ENCODE measurements around the gene CD164.
"Not testable (repeated sequence)": the region's sequence is repeated elsewhere in the genome, so short reads cannot be mapped to it uniquely, and the experiment has no call there.

Gene CD164

DNA sequence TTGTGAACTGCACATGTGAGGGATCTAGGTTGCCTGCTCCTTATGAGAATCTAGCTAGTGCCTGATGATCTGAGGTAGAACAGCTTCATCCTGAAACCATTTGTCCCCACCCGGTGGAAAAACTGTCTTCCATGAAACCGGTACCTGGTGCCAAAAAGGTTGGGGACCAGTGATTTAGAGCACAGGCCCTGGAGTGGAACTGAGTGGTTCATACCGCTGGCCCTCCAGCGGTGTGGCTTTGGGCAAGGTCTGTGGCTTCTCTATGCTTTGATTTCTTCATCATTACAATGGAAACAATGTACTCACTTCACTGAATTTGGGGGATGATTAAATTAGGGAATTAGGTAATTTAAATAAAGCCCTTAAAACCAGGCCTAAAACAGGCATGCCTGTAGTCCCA is 36.3 kb downstream of the CD164 start:
- H3K27me3 Mint-ChIP-seq: no peaks in the 10 kb centered on the region
- no peaks in the 10 kb centered on the region for H3K36me3 Mint-ChIP-seq (ENCODE audit: insufficient read depth)
- H3K4me1 Mint-ChIP-seq (ENCODE audit: low read depth in 2 of 2): no peaks in the 10 kb centered on the region
- DNase-seq (no peak), ATAC-seq (replicated peaks) (no peak)
- H3K27ac Mint-ChIP-seq: no peak overlapping the region
- no peaks in the 10 kb centered on the region for H3K9me3 Mint-ChIP-seq
- H3K4me3 Mint-ChIP-seq: no peak overlapping the region

DNA sequence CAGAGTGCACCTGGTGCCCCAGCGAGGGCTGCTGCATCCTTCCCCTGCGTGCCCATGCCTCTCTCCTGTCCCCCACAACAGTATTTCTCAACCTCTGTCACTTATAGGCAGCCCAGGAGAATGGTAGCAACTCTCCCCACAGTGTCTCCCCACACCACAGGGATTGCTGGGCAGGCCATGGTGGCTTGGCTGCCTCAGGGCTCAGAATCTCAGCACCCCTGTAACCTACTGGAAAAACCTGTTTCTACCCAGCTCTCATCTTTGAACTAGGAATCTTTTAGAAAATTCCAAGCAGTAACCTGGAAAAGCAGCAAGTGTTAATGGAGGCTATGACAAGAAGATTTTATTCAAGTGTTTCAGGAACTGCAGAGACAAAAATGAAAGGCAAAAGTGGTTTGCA is 38.0 kb downstream of the CD164 start:
- ATAC-seq (replicated peaks) (no peak), DNase-seq (no peak)
- H3K4me3 Mint-ChIP-seq: no peak overlapping the region
- no peaks in the 10 kb centered on the region for H3K36me3 Mint-ChIP-seq (ENCODE audit: insufficient read depth)
- no peaks in the 10 kb centered on the region for H3K27me3 Mint-ChIP-seq
- H3K9me3 Mint-ChIP-seq: no peaks in the 10 kb centered on the region
- H3K4me1 Mint-ChIP-seq (ENCODE audit: low read depth in 2 of 2): peaks cover 0 to 7% of the 10 kb centered on the region in 2 donors
- no peak overlapping the region for H3K27ac Mint-ChIP-seq

DNA sequence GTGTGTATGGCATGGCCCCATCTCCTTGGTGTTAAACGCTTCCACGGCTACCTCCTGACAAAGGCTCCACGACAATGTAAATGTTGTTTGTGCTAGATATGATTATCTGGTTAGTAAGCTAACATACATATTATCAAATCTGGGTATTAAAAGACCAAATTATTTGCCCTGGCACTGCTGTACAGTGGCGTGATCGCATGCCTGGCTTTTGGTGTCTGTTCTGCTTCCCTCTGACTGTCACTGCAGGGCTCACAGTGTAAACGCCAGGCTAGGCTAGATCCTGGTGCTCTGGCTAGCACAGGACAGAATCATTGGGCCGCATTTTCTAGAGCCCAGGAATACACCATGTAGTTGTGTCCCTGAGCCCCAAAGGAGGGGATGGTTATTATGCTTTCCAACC is 38.7 kb downstream of the CD164 start:
- DNase-seq (no peak), ATAC-seq (replicated peaks) (no peak)
- H3K4me1 Mint-ChIP-seq (ENCODE audit: low read depth in 2 of 2): peaks cover 0 to 7% of the 10 kb centered on the region in 2 donors
- no peaks in the 10 kb centered on the region for H3K9me3 Mint-ChIP-seq
- H3K4me3 Mint-ChIP-seq: no peak overlapping the region
- H3K27me3 Mint-ChIP-seq: no peaks in the 10 kb centered on the region
- H3K27ac Mint-ChIP-seq: no peak overlapping the region
- H3K36me3 Mint-ChIP-seq (ENCODE audit: insufficient read depth): no peaks in the 10 kb centered on the region

DNA sequence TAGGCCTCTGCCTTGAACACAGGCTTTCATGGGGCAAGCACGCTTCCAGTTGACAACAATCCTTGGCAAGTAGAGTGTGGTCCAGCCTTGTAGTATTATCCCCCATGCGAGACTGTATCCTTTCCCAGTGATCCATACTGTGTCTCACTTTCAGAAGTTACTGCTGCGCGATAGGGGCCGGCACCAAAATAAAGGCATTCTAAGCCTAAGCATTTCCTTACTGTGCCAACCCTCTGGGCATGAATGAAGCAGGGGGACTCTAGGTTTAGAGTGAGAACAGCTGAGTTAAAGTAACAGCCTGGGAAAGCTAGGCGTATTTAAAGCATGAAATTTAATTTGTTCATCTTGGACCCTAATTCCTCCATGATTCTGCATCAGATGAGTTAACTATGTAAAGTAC is 39.4 kb downstream of the CD164 start:
- Mint-ChIP-seq H3K9me3 (no peaks in the 10 kb centered on the region), H3K27ac (no peak overlapping the region), H3K36me3 (ENCODE audit: insufficient read depth) (no peaks in the 10 kb centered on the region), H3K4me1 (ENCODE audit: low read depth in 2 of 2) (peaks cover 0 to 7% of the 10 kb centered on the region in 2 donors), H3K4me3 (no peak overlapping the region), H3K27me3 (no peaks in the 10 kb centered on the region)
- no peak for DNase-seq
- no peak for ATAC-seq (replicated peaks)

DNA sequence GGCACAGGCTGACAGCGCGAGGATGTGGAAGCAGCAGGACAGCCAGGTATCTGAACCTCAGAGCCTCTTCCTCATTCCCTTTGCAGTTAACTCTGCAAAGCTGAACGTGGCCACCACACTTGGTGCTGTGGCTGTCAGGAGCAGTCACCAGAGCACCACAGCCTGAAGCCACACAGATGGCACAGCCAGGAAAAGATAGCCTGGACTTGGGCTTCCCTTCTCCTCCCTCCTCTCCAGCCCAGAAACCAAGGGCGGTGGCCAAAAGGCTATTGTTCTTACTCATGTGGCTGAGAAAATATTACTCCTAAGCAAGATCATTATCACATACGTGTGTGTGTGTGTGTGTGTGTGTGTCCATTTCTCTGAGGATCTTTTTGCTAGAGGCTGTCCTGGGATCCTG is 39.8 kb downstream of the CD164 start:
- no peak for ATAC-seq (replicated peaks)
- Mint-ChIP-seq H3K27ac (no peak overlapping the region), H3K27me3 (no peaks in the 10 kb centered on the region), H3K9me3 (no peaks in the 10 kb centered on the region), H3K36me3 (ENCODE audit: insufficient read depth) (no peaks in the 10 kb centered on the region), H3K4me3 (no peak overlapping the region), H3K4me1 (ENCODE audit: low read depth in 2 of 2) (peaks cover 0 to 7% of the 10 kb centered on the region in 2 donors)
- DNase-seq: no peak

- ATAC-seq (replicated peaks) (no peak), DNase-seq (no peak)
- Mint-ChIP-seq H3K4me1 (ENCODE audit: low read depth in 2 of 2) (peaks cover 0 to 7% of the 10 kb centered on the region in 2 donors), H3K9me3 (no peaks in the 10 kb centered on the region), H3K4me3 (no peak overlapping the region), H3K27me3 (no peaks in the 10 kb centered on the region), H3K27ac (no peak overlapping the region), H3K36me3 (ENCODE audit: insufficient read depth) (no peaks in the 10 kb centered on the region)
These were observed 41.5 kb downstream of the CD164 start for GRCh38 chr6:109340811-109341210.

DNA sequence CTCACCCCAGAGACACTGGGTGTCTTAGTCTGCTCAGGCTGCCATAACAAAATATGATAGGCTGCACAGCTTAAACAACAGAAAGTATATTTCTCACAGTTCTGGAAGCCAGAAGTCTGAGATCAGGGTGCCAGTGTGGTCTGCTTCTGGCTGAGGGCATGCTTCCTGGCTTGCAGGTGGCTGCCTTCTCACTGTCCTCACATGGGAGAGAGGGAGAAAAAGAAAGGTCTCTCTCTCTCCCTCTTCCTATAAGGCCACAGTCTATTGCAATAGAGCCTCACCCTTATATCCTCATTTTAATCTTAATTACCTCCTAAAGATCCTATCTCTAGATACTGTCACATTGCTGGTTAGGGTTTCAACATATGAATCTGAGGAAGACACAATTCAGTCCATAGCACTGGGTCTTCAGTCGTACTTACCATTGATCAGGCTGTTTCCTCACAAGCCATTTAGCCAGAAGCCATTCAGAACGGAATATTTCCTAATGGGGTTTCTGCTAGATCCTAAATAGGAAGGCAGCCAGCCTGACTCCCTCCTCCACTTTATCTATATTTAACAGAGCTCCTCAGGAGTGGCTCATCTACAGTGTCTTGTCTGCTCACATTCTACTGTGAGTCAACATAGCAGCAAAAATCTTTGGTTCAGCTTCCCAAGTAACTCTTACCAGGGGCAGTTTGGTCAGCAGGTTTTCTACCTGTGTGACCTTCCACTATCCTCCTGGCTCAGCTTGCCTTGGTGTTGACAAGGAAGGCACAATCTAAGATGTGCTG is 42.2 kb downstream of the CD164 start:
- peaks cover 0 to 7% of the 10 kb centered on the region in 2 donors for H3K4me1 Mint-ChIP-seq (ENCODE audit: low read depth in 2 of 2)
- H3K4me3 Mint-ChIP-seq: no peak overlapping the region
- H3K36me3 Mint-ChIP-seq (ENCODE audit: insufficient read depth): no peaks in the 10 kb centered on the region
- H3K27me3 Mint-ChIP-seq: no peaks in the 10 kb centered on the region
- H3K27ac Mint-ChIP-seq: no peak overlapping the region
- ATAC-seq (replicated peaks): no peak
- DNase-seq: no peak
- H3K9me3 Mint-ChIP-seq: no peaks in the 10 kb centered on the region

GRCh38 chr6:109336221-109336961 is 45.9 kb downstream of the CD164 start:
- H3K36me3 Mint-ChIP-seq (ENCODE audit: insufficient read depth): no peaks in the 10 kb centered on the region
- no peak for DNase-seq
- ATAC-seq (replicated peaks): no peak
- H3K4me1 Mint-ChIP-seq (ENCODE audit: low read depth in 2 of 2): peaks cover 3 to 7% of the 10 kb centered on the region in 2 donors
- H3K27ac Mint-ChIP-seq: no peak overlapping the region
- no peaks in the 10 kb centered on the region for H3K9me3 Mint-ChIP-seq
- no peaks in the 10 kb centered on the region for H3K27me3 Mint-ChIP-seq
- no peak overlapping the region for H3K4me3 Mint-ChIP-seq

DNA sequence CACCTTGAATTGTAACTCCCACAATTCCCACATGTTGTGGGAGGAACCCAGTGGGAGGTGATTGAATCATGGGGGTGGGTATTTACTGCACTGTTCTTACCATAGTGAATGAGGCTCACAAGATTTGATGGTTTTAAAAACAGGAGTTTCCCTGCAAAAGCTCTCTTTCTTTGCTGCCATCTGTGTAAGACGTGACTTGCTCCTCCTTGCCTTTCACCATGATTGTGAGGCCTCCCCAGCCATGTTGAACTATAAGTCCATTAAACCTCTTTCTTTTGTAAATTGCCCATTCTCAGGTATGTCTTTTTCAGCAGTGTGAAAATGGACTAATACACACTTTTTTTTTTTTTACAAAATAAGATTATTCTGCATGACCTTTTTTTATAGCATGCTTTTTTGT is 48.4 kb downstream of the CD164 start:
- not testable (repeated sequence) for H3K9me3 Mint-ChIP-seq; H3K4me3 Mint-ChIP-seq; ATAC-seq (replicated peaks); H3K4me1 Mint-ChIP-seq (ENCODE audit: low read depth in 2 of 2); H3K27me3 Mint-ChIP-seq; DNase-seq; H3K27ac Mint-ChIP-seq; H3K36me3 Mint-ChIP-seq (ENCODE audit: insufficient read depth)

GRCh38 chr6:109332748-109333147 is 49.5 kb downstream of the CD164 start:
- no peak for DNase-seq
- Mint-ChIP-seq H3K4me1 (ENCODE audit: low read depth in 2 of 2) (peaks cover 0 to 3% of the 10 kb centered on the region in 2 donors), H3K9me3 (no peaks in the 10 kb centered on the region), H3K36me3 (ENCODE audit: insufficient read depth) (peaks cover 3% of the 10 kb centered on the region), H3K4me3 (no peak overlapping the region), H3K27ac (no peak overlapping the region), H3K27me3 (no peaks in the 10 kb centered on the region)
- ATAC-seq (replicated peaks): no peak

DNA sequence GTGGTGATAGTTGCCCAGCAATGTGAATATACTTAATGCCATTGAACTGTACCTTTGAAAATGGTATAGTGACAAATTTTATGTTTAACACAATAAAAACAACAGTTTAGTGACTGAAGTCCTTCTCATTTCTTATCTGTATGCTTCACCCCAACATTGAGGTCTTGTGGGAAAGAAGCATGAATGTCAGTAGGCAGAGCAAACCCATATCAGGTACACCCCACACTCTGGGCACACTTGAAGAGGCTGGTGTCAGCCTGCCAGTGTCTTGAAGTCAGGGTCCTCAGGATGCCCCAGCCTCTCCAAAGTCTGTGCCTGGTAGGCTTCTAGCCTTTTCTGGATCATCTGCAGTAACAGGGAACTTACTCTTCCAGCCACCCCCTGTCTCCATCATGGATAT is 51.2 kb downstream of the CD164 start:
- Mint-ChIP-seq H3K36me3 (ENCODE audit: insufficient read depth) (peaks cover 3% of the 10 kb centered on the region), H3K4me1 (ENCODE audit: low read depth in 2 of 2) (peaks cover 0 to 3% of the 10 kb centered on the region in 2 donors), H3K27me3 (no peaks in the 10 kb centered on the region), H3K4me3 (no peak overlapping the region), H3K27ac (no peak overlapping the region), H3K9me3 (no peaks in the 10 kb centered on the region)
- ATAC-seq (replicated peaks) (no peak), DNase-seq (no peak)

- DNase-seq (no peak), ATAC-seq (replicated peaks) (no peak)
- Mint-ChIP-seq H3K4me3 (no peak overlapping the region), H3K36me3 (ENCODE audit: insufficient read depth) (peaks cover 3% of the 10 kb centered on the region), H3K27ac (no peak overlapping the region), H3K27me3 (no peaks in the 10 kb centered on the region), H3K4me1 (ENCODE audit: low read depth in 2 of 2) (peaks cover 0 to 3% of the 10 kb centered on the region in 2 donors), H3K9me3 (no peaks in the 10 kb centered on the region)
These were observed 52.0 kb downstream of the CD164 start for GRCh38 chr6:109330263-109330662.

- Mint-ChIP-seq H3K27me3 (no peaks in the 10 kb centered on the region), H3K27ac (no peak overlapping the region), H3K4me1 (ENCODE audit: low read depth in 2 of 2) (peaks cover 0 to 3% of the 10 kb centered on the region in 2 donors), H3K9me3 (no peaks in the 10 kb centered on the region), H3K4me3 (no peak overlapping the region), H3K36me3 (ENCODE audit: insufficient read depth) (peaks cover 3% of the 10 kb centered on the region)
- no peak for DNase-seq
- no peak for ATAC-seq (replicated peaks)
These were observed 53.6 kb downstream of the CD164 start for GRCh38 chr6:109328629-109329028.

- Mint-ChIP-seq H3K36me3 (ENCODE audit: insufficient read depth) (peaks cover 3% of the 10 kb centered on the region), H3K4me3 (no peak overlapping the region), H3K27ac (no peak overlapping the region), H3K27me3 (no peaks in the 10 kb centered on the region), H3K4me1 (ENCODE audit: low read depth in 2 of 2) (peaks cover 0 to 2% of the 10 kb centered on the region in 2 donors), H3K9me3 (no peaks in the 10 kb centered on the region)
- ATAC-seq (replicated peaks): no peak
- no peak for DNase-seq
These were observed 54.3 kb downstream of the CD164 start for GRCh38 chr6:109327959-109328358.

Measured in effector memory CD8-positive, alpha-beta T cell (primary cell).